GM20431 (cell line): Measurements from ENCODE around the gene BTNL3.
"Not testable (repeated sequence)": the region's sequence is repeated elsewhere in the genome, so short reads cannot be mapped to it uniquely, and the experiment has no call there.

ENCODE experiments used
- in situ Hi-C: fragments of 300-500 bp; cut with MseI, MboI; formaldehyde crosslinking; loops from one replicate; pipeline ENCODE4 v1.15.0; 2020; ENCODE audit warnings: low sequenced_read_pairs; ENCODE audit not compliant: unreplicated experiment

Gene BTNL3

DNA sequence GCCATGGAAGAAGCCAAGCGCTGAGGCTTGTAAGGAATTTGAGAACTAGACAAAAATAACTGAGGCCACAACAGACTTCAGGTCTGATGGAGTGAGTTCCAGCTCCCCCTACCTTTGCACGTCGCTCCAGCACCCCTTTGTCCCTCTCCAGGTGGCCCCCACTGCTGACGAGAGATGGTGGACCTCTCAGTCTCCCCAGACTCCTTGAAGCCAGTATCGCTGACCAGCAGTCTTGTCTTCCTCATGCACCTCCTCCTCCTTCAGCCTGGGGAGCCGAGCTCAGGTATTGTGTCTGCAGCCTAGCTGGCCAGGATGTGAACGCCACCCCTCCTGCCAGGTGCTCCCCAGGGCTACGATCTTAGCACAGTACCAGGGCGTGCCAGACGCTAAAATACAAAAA lies 56.7 kb downstream of the BTNL3 start:
- in situ Hi-C loops: no loop called here

DNA sequence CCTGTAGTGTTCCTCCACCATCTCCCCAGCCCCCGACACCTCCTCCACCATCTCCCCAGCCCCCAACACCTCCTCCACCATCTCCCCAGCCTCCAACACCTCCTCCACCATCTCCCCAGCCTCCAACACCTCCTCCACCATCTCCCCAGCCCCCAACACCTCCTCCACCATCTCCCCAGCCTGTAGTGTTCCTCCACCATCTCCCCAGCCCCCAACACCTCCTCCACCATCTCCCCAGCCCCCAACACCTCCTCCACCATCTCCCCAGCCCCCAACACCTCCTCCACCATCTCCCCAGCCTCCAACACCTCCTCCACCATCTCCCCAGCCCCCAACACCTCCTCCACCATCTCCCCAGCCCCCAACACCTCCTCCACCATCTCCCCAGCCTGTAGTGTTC lies 57.2 kb downstream of the BTNL3 start:
- in situ Hi-C loops: not testable (repeated sequence)

DNA sequence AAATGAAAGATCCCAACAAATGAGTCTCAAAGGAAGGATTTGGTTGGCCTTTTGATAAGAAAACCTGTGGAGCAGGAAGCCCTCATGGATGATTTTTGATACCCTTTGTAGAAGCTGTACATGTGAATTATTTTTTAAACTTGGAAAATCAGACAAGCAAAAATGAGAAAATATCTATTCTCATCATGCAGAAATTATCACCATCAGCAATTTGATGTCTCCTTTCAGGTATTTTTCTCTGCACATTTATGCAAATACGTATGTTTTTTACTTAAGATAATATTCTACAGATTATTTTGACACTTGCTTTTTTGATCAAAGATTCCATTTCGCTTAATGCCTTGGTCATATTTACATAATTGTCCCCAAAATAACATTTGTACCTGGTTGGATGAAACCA lies 58.6 kb downstream of the BTNL3 start:
- in situ Hi-C loops: no loop called here

DNA sequence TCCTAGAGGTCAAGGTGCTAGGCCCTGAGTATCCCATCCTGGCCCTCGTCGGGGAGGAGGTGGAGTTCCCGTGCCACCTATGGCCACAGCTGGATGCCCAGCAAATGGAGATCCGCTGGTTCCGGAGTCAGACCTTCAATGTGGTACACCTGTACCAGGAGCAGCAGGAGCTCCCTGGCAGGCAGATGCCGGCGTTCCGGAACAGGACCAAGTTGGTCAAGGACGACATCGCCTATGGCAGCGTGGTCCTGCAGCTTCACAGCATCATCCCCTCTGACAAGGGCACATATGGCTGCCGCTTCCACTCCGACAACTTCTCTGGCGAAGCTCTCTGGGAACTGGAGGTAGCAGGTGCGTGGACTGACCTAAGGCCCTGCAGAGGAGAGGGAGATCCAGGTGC lies 59.3 kb downstream of the BTNL3 start:
- in situ Hi-C loops: no loop called here

DNA sequence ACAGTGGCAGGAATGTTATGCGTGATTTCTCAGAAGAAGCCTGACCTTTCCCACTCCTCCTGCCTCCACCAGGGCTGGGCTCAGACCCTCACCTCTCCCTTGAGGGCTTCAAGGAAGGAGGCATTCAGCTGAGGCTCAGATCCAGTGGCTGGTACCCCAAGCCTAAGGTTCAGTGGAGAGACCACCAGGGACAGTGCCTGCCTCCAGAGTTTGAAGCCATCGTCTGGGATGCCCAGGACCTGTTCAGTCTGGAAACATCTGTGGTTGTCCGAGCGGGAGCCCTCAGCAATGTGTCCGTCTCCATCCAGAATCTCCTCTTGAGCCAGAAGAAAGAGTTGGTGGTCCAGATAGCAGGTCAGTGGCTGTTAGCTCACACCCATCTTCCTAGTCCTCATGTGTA lies 61.4 kb downstream of the BTNL3 start:
- in situ Hi-C loops: no loop called here

DNA sequence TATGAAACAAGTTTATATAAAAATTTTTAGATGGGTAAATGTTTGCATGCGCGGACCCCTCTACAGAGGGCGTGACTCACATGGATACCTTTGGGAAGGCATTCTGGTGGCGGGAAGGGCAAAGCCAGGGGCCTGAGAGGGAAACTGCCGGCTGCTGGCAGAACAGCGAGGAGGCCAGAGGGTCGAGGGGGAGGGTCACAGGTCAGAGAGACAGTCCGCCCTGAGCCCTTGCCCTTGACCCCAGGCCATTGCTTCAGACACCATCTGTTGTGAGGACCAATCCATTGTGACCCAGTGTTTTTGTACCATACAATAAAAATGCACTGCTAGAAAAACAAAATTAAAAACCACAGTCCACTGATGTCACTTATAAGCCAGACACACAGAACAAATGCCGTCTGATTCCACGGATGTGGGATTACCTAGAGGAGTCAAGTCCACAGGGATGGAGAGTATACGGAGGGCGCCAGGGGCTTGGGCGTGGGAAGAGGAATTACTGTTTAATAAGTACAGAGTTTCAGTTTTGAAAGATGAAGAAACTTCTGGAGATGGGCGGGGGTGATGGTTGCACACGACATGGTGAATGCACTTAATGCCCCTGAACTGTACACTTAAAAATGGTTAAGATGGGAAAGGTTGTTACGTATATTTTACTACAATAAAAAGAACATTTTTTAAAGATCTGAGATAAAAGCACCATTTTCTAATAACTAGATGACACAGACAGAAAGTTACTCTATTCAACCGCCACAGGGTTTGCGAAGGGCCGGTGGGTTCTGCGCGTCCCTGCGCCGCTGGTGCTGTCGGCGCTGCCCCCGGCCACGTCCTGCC lies 63.4 kb downstream of the BTNL3 start:
- in situ Hi-C loops: no loop called here

DNA sequence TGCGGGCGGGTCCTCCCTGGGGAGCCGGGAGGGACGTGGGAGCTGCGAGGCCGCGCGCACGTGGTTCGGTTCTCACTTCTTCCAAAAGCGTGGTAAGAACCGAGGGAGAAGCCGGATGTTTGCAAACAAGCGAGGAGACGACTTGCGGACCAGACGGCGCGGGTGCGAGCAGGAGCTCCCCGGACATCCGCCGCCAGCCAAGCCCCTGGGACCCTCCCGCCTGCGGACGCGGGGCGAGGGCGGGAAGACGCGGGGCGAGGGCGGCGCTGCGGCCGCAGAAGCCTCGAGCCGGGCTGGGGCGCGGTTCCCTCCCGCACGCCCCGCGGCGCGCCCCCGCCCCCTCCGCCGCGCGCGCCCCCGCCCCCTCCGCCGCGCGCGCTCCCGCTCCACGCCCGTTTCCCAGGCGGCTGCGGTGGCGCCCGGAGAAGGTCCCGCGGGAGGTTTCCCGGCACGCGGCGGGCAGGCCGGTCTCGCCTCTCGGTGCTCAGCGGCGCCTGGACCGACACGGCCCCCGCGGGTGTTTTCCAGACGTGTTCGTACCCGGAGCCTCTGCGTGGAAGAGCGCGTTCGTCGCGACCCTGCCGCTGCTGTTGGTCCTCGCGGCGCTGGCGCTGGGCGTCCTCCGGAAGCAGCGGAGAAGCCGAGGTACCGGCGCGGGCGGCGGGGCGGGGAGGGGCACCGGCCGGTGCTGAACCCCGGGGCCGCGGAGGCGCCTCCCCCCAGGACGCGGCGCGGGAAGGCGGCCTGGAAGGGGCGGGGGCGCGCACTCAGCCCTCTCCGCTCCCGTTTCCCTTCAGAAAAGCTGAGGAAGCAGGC lies 64.2 kb downstream of the BTNL3 start:
- in situ Hi-C loops: no loop called here

DNA sequence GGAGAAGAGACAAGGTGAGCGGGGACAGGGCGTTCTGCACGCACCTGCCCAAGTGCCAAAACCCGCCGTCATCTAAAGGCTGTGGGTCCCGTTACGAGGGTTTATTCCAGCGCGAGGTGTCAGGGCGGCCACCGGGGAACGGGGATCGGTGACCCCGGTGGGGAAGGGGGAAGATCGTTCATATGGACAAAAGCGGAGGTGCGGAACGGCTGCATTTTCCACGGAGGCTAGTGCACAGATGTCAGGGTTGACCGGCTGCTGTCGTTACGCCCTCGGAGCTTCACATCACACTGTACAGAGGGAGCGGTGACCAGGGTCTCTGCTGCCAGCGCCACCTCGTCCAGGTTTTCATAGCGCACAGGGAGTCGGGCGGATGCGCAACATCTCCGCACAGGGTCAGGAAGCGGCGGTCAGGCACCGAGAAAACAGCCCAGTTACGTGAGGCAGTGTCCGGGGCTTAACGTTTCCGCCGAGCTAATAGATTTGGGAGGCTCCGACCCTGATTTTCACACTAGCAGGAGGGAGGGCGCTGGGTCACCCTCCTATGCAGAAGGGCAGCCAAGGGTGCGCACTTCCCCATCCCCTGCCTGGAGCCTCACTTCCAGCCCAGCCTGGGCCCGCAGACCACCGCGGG lies 65.0 kb downstream of the BTNL3 start:
- in situ Hi-C loops: no loop called here

DNA sequence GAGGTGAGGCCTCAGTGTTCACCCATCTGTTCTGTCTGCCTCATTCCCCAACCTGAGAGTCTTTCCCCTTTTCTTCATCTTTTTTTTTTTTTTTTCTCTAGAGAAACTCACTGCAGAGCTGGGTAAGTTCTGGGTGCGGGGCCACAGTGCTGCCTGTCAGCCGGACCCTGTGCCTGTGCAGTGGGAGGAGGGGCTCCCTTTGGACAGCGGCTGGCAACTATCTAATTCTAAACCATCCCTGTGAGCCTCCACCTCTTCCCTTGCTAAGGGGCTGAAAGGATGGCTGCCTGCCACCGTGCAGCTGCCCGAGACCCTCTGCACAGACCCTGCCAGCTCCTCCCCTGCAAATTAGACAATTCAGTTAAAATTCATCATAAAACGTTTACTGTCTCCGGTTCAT lies 65.5 kb downstream of the BTNL3 start:
- in situ Hi-C loops: no loop called here

DNA sequence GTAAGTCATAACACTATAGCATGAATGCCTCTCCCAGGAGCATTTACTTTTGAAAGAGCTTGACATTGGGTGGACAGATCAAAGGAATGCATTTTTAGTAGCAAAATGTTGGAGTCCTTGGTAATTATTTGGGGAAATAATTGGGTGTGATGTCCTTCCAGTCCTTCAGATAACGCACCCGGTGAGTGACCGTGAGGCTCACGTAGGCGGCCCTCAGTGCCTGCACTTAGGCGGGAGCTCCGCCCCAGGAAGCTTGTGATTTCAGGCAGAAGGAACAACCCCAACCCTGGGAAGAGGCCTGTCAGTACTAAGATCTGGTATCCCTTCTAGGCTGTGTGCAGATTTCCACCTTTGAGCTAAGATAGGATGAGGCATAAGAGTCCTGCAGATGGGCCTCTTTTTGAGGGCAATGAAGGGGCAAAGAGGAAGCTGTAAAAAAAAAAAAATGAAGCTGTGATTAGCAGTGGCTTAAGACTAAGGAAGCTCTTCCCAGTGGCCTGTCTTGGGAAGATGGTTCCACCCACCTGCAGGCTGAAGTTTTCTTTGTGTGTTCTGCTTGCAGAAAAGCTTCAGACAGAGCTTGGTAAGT lies 66.3 kb downstream of the BTNL3 start:
- in situ Hi-C loops: no loop called here
